ENCODE measurements around the gene VPS26B.
A peak's percentile ranks its signal among the peaks of the same experiment; 100 is the strongest.
"Not testable (repeated sequence)": the region's sequence is repeated elsewhere in the genome, so short reads cannot be mapped to it uniquely, and the experiment has no call there.

VPS26B gene
- 73.9 reads per million, percentile 76 among the genes with 10 or more reads in this experiment for total RNA-seq

GRCh38 chr11:134223836-134224709, at the start of gene VPS26B, which contains the start of gene NCAPD3:
Gene VPS26B (plus strand): TSS chr11:134224671. CDS start chr11:134225123, 452 bp downstream.
Gene NCAPD3 (minus strand): TSS chr11:134223967. CDS start chr11:134223926, 41 bp downstream.
- peak; percentile 94 for DNase-seq

DNA sequence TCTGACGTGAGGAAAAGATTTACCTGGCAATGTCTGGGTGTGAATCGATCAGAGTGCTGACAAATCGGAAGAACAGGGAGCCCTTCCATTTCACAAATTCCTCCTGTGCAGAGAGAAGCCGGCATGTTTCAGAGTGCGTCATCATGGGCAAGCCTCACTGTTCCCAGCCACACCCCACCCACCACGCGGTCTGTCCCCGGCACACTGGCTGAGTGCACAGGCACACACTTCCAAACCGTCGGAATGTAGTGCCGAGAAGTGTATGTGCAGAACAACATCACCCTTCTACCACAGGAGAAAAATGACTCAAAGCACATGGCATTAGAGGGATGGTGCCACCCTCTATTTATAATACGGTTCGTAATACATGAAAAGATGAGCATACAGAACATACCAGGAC, 48.2 kb upstream of the VPS26B start:
- DNase-seq: no peak

DNA sequence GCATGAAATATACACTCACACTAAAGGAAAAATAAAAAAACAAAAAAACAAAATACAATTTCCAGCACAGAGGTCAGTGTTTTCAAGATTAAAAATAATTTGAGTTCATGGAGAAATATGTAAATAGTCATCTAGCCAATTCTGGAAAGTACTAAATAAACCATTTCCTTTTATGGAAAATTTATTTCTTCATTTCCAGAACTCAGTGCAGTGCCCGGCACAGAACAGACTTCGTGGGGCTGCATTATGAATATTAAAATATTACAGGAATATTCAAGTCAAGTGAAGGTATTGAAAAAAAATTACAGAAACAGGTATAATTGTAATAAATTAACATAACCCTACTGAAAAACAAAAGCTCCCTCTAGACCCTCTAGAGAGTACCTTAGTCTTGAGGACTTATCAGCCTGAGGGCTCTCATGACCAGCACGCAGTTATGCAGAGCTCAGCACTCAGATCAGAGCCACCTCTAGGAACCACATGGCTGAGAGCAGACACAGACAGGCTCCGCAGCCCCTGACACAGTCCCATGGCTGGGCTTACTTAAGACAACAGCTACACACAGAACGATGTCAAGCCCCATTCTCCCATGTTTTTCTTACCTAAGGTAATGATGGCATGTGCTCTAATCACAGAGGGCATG, 46.3 kb upstream of the VPS26B start:
- no peak for DNase-seq

DNA sequence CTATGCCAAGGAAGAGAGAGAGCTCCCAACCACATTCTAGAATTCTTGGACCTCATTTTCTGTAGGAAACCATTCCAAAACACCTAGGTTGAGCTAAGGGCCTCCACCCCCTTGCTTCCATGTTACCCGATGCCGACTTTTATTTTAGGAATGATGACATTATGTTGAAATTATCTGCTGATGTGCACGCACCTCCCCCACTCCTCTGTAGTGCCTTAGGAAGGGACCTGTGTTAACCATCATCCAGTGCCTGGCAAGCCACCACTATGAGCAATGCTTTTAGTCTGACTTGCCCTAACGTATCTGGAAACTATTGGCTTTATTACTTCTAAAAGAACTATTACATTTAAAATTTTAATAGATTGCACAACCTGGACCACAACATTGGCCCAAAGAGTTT, 42.8 kb upstream of the VPS26B start:
- no peak for DNase-seq

GRCh38 chr11:134188092-134188491, 36.4 kb upstream of the VPS26B start:
- not testable (repeated sequence) for DNase-seq

- no peak for DNase-seq
Observed at GRCh38 chr11:134196756-134197155, 27.7 kb upstream of the VPS26B start.

- DNase-seq: no peak
Observed at GRCh38 chr11:134199531-134199930, 24.9 kb upstream of the VPS26B start.

GRCh38 chr11:134200688-134201087, 23.8 kb upstream of the VPS26B start:
- no peak for DNase-seq

GRCh38 chr11:134202661-134203060, 21.8 kb upstream of the VPS26B start:
- DNase-seq: no peak

- no peak for DNase-seq
Observed at GRCh38 chr11:134205729-134206128, 18.7 kb upstream of the VPS26B start.

GRCh38 chr11:134206185-134206584, 18.3 kb upstream of the VPS26B start:
- no peak for DNase-seq

DNA sequence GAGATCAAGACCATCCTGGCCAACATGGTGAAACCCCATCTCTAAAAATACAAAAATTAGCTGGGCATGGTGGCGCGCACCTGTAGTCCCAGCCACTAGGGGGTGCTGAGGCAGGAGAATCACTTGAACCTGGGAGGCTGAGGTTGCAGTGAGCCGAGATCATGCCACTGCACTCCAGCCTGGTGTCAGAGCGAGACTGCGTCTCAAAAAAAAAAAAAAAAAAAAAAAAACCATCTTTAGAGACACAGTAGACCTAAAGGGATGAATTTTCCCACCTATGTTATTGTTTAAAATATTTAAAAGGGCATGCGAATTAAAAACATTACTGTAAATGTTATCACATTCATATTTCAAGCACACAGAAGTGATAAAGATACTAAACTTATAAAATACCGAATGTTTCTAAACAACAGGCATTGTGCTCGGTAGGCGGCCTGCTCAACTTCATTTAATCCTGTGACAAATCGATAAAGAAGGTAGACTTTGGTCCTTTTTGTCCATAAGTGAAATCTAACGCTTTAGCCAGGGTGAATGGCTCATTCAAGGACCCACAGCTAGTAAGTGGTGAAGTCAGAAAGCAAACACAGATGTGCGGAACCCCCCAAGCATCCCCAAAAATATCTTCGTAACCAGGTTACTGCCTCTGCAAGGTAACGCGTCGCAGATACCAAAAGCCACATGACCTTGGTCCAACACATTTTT, 16.8 kb upstream of the VPS26B start:
- peak; percentile 55 for DNase-seq

- DNase-seq: no peak
Observed at GRCh38 chr11:134215836-134216235, 8.6 kb upstream of the VPS26B start.

DNA sequence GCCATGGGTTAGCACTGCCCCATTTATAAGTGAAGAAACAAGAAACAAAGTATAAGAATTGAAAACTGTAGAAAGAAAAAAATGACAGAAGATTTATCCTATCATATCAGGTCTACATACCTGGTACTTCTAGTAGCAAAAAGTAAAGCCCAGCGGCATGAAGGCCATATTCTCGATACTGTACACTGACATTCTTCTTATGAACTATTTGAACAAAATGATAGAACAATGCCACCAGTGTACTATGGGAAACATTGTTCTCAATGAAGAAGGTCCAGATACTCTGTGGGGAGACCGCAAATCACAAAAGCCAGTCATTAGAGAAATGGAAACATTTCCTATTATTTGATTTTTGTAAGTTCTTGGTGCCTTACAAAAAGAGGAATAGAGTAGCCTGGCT, 7.7 kb upstream of the VPS26B start:
- no peak for DNase-seq

DNA sequence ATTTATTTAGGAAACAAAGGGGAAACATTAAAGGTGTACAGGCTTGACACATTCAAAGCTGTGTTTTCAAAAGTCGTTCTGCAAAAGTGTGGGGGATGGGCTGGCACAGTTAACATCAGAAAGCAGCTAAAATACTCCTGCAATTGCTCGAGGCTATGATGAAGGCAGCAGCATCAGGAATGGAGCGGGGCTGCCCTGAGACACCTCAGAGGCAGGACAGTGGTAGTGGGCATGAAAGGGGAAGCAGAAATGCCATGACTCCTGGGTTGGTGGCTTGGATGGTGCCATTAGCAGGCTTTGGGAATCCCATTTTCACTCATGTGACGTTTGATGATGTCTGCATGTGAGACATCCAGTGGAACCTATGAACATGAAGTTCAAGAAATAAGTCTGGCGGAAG, 1.4 kb upstream of the VPS26B start:
- DNase-seq: no peak

DNA sequence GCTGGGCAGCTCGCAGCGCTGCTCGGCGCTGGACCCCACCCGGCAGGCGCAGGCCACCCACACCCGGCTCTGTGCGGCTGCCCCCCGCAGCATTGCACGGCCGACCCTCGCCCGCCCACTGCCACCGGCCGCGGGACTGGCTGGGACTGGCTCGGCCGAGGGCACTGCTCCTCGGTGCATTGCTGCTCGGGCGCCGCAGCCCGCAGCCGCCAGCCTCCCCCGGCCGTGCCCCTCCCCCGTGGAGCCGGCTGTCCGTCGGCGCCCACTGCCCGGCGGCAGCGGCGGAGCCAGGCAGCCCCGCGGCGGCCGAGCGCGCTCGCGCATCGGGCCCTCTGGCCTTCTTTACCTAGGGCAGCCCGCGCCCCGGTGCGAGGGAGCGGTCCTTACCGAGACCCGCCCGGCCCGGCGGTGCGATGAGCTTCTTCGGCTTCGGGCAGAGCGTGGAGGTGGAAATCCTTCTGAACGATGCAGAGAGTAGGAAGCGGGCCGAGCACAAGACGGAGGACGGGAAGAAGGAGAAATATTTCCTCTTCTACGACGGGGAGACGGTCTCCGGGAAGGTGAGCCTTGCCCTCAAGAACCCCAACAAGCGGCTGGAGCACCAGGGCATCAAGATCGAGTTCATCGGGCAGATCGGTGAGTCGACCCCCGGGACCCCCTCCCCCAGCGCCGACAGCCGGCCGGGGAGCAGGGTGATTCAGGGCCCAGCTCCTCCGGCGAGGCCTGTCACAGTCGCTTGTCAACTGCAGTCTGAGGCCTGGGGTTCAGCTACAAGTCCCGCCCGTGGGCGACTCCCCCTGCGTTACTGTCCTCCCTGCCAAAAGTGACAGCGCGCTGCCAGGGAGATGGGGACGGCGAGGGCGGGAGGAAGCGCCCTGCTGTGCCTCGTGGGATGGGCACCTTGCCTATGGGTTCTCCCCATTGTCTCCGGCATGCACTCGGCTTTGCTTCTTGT, 516 bp downstream of the VPS26B start:
- DNase-seq: peak; percentile 23

GRCh38 chr11:134226806-134227325, 2.4 kb downstream of the VPS26B start:
- DNase-seq: no peak

- DNase-seq: no peak
Observed at GRCh38 chr11:134228625-134229024, 4.2 kb downstream of the VPS26B start.

- no peak for DNase-seq
Observed at GRCh38 chr11:134229126-134229790, 4.8 kb downstream of the VPS26B start.

DNA sequence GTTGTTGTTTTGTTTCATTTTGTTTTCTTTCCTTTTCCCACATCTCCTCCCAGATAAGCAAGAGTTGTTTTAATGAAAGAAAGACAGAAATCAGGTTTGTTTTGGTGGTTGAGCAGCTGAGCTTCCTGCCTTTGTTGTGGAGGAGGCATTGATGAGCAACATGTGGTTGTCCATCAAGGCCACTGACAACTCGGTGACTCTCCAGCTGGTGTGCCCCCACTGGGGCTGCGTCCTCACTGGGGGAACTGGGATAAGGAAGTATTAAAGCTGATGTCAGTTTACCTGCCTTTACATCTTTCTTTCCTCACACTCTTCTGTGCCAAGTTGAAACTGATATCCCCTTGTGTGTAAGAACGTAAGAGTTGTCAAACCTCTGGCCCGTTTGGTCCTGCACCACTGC, 5.9 kb downstream of the VPS26B start:
- no peak for DNase-seq

DNA sequence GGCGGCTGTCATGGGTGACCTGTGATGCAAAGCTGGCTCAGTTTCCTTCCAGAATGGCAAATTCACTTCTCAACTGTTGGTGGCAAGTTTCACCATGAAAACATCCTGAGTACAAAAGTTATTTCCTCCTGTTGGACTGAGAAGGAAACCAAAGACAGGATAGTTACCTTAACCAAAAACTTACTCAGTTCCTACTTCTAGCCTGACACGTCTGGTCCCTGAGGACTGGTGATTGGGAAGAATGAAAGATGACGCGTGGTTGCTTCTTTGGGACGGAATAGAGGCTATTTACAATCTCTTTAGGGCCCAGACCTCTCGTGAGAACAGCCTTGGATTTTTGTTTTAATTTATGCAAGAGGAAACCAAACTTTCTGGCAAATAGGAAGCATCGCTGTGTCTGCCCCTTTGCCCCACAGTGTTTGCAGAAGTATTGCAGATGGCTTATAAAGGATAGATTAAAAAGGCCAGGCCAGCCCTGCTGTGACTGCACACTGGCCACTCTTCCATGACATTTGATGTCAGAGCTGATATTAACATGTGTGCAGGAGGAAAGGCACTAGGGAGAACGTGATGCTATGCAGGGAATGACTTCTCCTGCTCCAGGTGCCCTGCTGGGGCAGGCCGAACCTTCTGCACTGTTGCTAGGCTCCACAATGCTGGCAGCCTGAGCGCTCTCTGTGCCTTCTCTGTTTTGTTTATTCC, 7.6 kb downstream of the VPS26B start:
- DNase-seq: no peak

Data from effector CD4-positive, alpha-beta T cell (primary cell).